AG20443 (cell line): ENCODE measurements around the gene CDKN1B.

Experiments
- DNase-seq: peaks from one replicate; pipeline ENCODE4 v3.0.0; 2012; ENCODE audit warnings: low spot score, mixed read lengths

Gene CDKN1B

GRCh38 chr12:12759234-12759915 is 42.2 kb downstream of the CDKN1B start:
- no peak for DNase-seq

DNA sequence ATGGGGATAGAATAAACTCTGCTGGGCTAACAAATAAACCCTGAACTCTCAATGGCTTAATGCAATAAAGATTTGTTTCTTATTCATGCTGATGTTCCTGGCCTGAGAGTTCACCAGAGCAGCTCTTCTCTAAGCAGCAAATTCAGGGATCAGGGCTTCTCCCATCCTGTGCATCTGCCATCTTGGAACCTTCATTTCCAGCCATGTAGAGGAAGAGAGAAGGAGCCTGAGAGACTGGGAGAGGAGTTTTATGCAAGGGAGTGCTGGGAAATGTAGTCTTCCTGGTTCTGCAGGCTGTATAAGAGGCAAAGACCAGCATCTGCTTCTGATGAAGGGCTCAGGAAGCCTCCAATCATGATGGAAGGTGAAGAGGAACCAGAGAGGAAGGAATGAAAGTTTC is 47.7 kb downstream of the CDKN1B start:
- DNase-seq = no peak

- DNase-seq = no peak
Observed at GRCh38 chr12:12770262-12770661, 53.1 kb downstream of the CDKN1B start.
